Measurements from ENCODE around the gene AMT. TPM values are rescaled to one million over a fixed set of nuclear protein-coding genes. Genes with fewer than 3 reads are reported as not detected.
A peak's percentile ranks its signal among the peaks of the same experiment; 100 is the strongest.
"Not testable (repeated sequence)": the region's sequence is repeated elsewhere in the genome, so short reads cannot be mapped to it uniquely, and the experiment has no call there.

AMT gene
- total RNA-seq, 1 experiment from 2014 or later = 0.50 TPM

GRCh38 chr3:49427586-49427985 lies 5.3 kb upstream of the AMT start:
- DNase-seq (ENCODE audit: extremely low read depth, low read depth) = no peak

GRCh38 chr3:49424816-49425215 lies 2.5 kb upstream of the AMT start:
- DNase-seq (ENCODE audit: extremely low read depth, low read depth) = no peak

GRCh38 chr3:49421890-49422378 lies 339 bp downstream of the AMT start:
- DNase-seq (ENCODE audit: extremely low read depth, low read depth) = no peak

- no peak for DNase-seq (ENCODE audit: extremely low read depth, low read depth)
These were observed 4.7 kb downstream of the AMT start for GRCh38 chr3:49417516-49418120.

GRCh38 chr3:49416867-49417266 lies 5.4 kb downstream of the AMT start:
- DNase-seq (ENCODE audit: extremely low read depth, low read depth) = no peak

- DNase-seq (ENCODE audit: extremely low read depth, low read depth) = no peak
These were observed 6.2 kb downstream of the AMT start for GRCh38 chr3:49415931-49416601.

GRCh38 chr3:49414753-49415152 lies 7.5 kb downstream of the AMT start:
- no peak for DNase-seq (ENCODE audit: extremely low read depth, low read depth)

- no peak for DNase-seq (ENCODE audit: extremely low read depth, low read depth)
These were observed 8.9 kb downstream of the AMT start for GRCh38 chr3:49413338-49413734.

- DNase-seq (ENCODE audit: extremely low read depth, low read depth) = no peak
These were observed 9.5 kb downstream of the AMT start for GRCh38 chr3:49412632-49413337.

GRCh38 chr3:49411968-49412631 lies 10.2 kb downstream of the AMT start, which contains the start of the genes RHOA and TCTA:
Gene RHOA (minus strand): TSS chr3:49411976. CDS start chr3:49375589, 36,387 bp downstream.
Gene TCTA (plus strand): TSS chr3:49412423. CDS start chr3:49412427, 4 bp downstream.
- peak; percentile 99 for DNase-seq (ENCODE audit: extremely low read depth, low read depth)

- DNase-seq (ENCODE audit: extremely low read depth, low read depth) = no peak
These were observed 10.7 kb downstream of the AMT start for GRCh38 chr3:49411535-49411967.

- DNase-seq (ENCODE audit: extremely low read depth, low read depth) = no peak
These were observed 11.3 kb downstream of the AMT start for GRCh38 chr3:49410846-49411534.

- no peak for DNase-seq (ENCODE audit: extremely low read depth, low read depth)
These were observed 12.0 kb downstream of the AMT start for GRCh38 chr3:49410066-49410845.

GRCh38 chr3:49406571-49407565 lies 15.4 kb downstream of the AMT start:
- DNase-seq (ENCODE audit: extremely low read depth, low read depth) = no peak

- not testable (repeated sequence) for DNase-seq (ENCODE audit: extremely low read depth, low read depth)
These were observed 16.7 kb downstream of the AMT start for GRCh38 chr3:49405570-49405969.

GRCh38 chr3:49403891-49404290 lies 18.4 kb downstream of the AMT start:
- DNase-seq (ENCODE audit: extremely low read depth, low read depth) = no peak

GRCh38 chr3:49401766-49402165 lies 20.5 kb downstream of the AMT start:
- DNase-seq (ENCODE audit: extremely low read depth, low read depth) = no peak

GRCh38 chr3:49399461-49399860 lies 22.8 kb downstream of the AMT start:
- DNase-seq (ENCODE audit: extremely low read depth, low read depth) = no peak

Measured in NCI-H460 (cell line).